Measurements from ENCODE around the gene GARIN3. TPM values are rescaled to one million over a fixed set of nuclear protein-coding genes. Genes with fewer than 3 reads are reported as not detected.

GARIN3 gene
- total and polyA plus RNA-seq, 9 of the 15 experiments (the other 6 are each of a cell fraction or from before 2014, with no cell fraction given), result not detected

DNA sequence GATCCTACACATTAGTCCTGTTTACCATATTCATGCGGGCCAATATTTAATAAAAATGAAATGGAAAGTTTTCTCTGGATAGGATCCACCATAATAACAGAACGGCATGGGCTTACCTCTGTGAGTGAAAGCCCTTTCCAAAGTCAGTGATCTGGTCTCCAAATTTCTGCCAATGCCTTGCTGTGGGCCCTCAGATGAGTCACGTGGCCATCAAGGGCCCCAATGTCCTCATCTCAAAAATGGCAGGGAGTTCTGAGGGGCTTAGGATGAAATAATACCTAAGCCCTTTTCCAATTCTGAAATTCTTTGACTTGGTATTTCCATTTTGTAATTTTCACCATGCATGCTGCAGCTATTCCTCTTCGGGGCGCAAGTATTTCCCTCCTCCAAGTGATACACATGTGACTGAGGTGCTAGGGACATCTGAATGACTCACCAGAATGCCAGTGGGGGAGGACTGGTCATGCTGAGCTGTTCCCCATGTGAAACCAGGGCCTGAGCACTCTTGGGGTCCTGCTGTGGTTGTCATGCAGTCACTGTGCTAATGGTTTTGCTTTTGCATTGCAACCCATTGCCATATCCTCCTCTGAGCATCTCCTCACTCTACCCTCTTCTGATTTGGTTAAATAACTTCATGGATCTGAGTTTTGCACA lies 49.6 kb upstream of the GARIN3 start:
- DNase-seq (ENCODE audit: extremely low read depth in 1 of 4, low spot score in 3 of 4), result peak in 1 of 4 experiments; percentile 3
- no peak overlapping the region for H3K4me3 ChIP-seq
- TF ChIP-seq L3MBTL2 (IDR thresholded peaks at IDR 0.05) (peak; percentile 21; the same call in 1 of the 2 replicates), JUND (IDR thresholded peaks at IDR 0.05; ENCODE audit: borderline replicate concordance, low read depth, low read length) (peak; percentile 51; the same call in 1 of the 2 replicates), JUND (tag; IDR thresholded peaks at IDR 0.05; ENCODE audit: borderline replicate concordance, low read depth, low read length) (no peak), BACH1 (tag; IDR thresholded peaks at IDR 0.05) (no peak), SIRT6 (IDR thresholded peaks at IDR 0.05; ENCODE audit: low read depth, low read length) (no peak), NFE2 (IDR thresholded peaks at IDR 0.05; ENCODE audit: low read depth) (0 out of 2 replicates have a peak, but pooled peaks have one; percentile 3), ZNF140 (CRISPR knock-in tag; IDR thresholded peaks at IDR 0.05) (no peak), FOXP1 (CRISPR knock-in tag; IDR thresholded peaks at IDR 0.05) (no peak), BDP1 (IDR thresholded peaks at IDR 0.05; ENCODE audit: insufficient read depth, insufficient read length) (no peak), JUN (IDR thresholded peaks at IDR 0.05; ENCODE audit: borderline replicate concordance, low read depth, low read length) (peak; percentile 33; the same call in 1 of the 2 replicates), JUN (CRISPR knock-in tag; IDR thresholded peaks at IDR 0.05; ENCODE audit: borderline replicate concordance) (no peak), ELF2 (CRISPR knock-in tag; IDR thresholded peaks at IDR 0.05) (no peak), FOSL1 (tag; conservative IDR thresholded peaks at IDR 0.05) (peak; percentile 45), MCM3 (IDR thresholded peaks at IDR 0.05) (no peak)
- TF ChIP-seq, protein P1, sequence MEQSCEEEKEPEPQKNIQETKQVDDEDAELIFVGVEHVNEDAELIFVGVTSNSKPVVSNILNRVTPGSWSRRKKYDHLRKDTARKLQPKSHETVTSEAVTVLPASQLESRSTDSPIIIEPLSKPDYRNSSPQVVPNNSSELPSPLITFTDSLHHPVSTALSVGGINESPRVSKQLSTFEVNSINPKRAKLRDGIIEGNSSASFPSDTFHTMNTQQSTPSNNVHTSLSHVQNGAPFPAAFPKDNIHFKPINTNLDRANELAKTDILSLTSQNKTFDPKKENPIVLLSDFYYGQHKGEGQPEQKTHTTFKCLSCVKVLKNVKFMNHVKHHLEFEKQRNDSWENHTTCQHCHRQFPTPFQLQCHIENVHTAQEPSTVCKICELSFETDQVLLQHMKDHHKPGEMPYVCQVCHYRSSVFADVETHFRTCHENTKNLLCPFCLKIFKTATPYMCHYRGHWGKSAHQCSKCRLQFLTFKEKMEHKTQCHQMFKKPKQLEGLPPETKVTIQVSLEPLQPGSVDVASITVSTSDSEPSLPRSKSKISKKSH (CRISPR knock-in tag; IDR thresholded peaks at IDR 0.05), result no peak
- TF ChIP-seq, protein P2, sequence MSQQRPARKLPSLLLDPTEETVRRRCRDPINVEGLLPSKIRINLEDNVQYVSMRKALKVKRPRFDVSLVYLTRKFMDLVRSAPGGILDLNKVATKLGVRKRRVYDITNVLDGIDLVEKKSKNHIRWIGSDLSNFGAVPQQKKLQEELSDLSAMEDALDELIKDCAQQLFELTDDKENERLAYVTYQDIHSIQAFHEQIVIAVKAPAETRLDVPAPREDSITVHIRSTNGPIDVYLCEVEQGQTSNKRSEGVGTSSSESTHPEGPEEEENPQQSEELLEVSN (IDR thresholded peaks at IDR 0.05; ENCODE audit: borderline replicate concordance in 1 of 2, extremely low read depth in 1 of 2, insufficient read depth in 1 of 2, insufficient read length in 1 of 2, low read depth in 1 of 2, low read length in 1 of 2, poor library complexity in 1 of 2, severe bottlenecking in 1 of 2), result peak in 1 of 2 experiments; percentile 53
- TF ChIP-seq, protein P3, sequence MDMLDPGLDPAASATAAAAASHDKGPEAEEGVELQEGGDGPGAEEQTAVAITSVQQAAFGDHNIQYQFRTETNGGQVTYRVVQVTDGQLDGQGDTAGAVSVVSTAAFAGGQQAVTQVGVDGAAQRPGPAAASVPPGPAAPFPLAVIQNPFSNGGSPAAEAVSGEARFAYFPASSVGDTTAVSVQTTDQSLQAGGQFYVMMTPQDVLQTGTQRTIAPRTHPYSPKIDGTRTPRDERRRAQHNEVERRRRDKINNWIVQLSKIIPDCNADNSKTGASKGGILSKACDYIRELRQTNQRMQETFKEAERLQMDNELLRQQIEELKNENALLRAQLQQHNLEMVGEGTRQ (CRISPR knock-in tag; IDR thresholded peaks at IDR 0.05), result peak; percentile 27; the same call in 1 of the 2 replicates
- H3K36me3 ChIP-seq (ENCODE audit: control insufficient read depth, insufficient read depth, low read length), result no peaks in the 10 kb centered on the region
- H2AFZ ChIP-seq (ENCODE audit: low read depth, low read length), result no peak overlapping the region
- no peaks in the 10 kb centered on the region for H3K9me3 ChIP-seq (replicated peaks; ENCODE audit: control insufficient read depth, insufficient read depth, low read depth, low read length)
- CTCF ChIA-PET (ENCODE audit: low intra/inter-chr PET ratio), result no interaction called here
- BruUV-seq (replicated peaks), result no TSS peak
- FAIRE-seq, result no peak
- intact Hi-C loops (cut with micrococcal nuclease) (no loop called here), in situ Hi-C loops (cut with MboI) (no loop called here)
- ATAC-seq, result no peak
- H4K20me1 ChIP-seq (replicated peaks; ENCODE audit: control insufficient read depth, insufficient read depth, low read length), result no peaks in the 10 kb centered on the region
- H3K27ac ChIP-seq (ENCODE audit: extremely low read depth, low read depth, low read length), result no peak overlapping the region
- no peaks in the 10 kb centered on the region; a peak in 1 of 5 replicates for H3K4me1 ChIP-seq (replicated peaks in 1 of 2; ENCODE audit: control insufficient read depth in 2 of 2, insufficient read depth in 2 of 2, low read length in 2 of 2)
- H3K27me3 ChIP-seq (ENCODE audit: control insufficient read depth in 2 of 2, insufficient read depth in 2 of 2, low read length in 2 of 2), result no peaks in the 10 kb centered on the region
- no peaks in the 10 kb centered on the region for H3K9me1 ChIP-seq (ENCODE audit: control insufficient read depth, insufficient read depth, low read length)
- WGBS (ENCODE audit: insufficient coverage, low coverage, missing lambda C conversion rate), result 4% methylated on average over 5 of the region's 5 CpGs
- H3K79me2 ChIP-seq (ENCODE audit: control insufficient read depth, insufficient read depth, low read length), result no peaks in the 10 kb centered on the region
- POLR2A ChIA-PET, result interaction anchor here (1.6 kb wide), 1 partner anchor 11 kb away, joined by 5 read pairs; no protein-coding TSS in a partner anchor
- H3K4me2 ChIP-seq (ENCODE audit: insufficient read depth, low read length), result no peak overlapping the region
- no peak overlapping the region for H3K9ac ChIP-seq (ENCODE audit: insufficient read depth in 1 of 2, low read depth in 2 of 2, low read length in 2 of 2)
